Esophagus squamous epithelium (tissue), 4 donors: Measurements from ENCODE around the gene GK2.

Experiments used
- CTCF ChIP-seq, 6 experiments: fragments of 450-650 bp in 4 of 6; fragments of 200-600 bp in 2 of 6; sonication (generic) in 2 of 6; IDR thresholded peaks; one replicate each; pipeline ENCODE4 v1.5.1; 2016 to 2019; ENCODE audit warnings: antibody characterized with exemption in 6 of 6, mild to moderate bottlenecking in 4 of 6, moderate library complexity in 4 of 6
- POLR2A ChIP-seq, 4 donors: fragments of 450-650 bp; IDR thresholded peaks; one replicate each; pipeline ENCODE4 v1.6.1; 2017; ENCODE audit warnings: antibody characterized with exemption in 4 of 4, mild to moderate bottlenecking in 4 of 4, moderate library complexity in 3 of 4

GRCh38 chr4:79425586-79425985 is 17.6 kb upstream of the GK2 start:
- TF ChIP-seq CTCF (IDR thresholded peaks at IDR 0.05), result no peak
- TF ChIP-seq POLR2A (IDR thresholded peaks at IDR 0.05), result no peak
